Thyroid gland (tissue), 4 donors: ENCODE measurements around the gene HSF2BP.

Source experiments
- CTCF ChIP-seq, 6 experiments: fragments of 200-600 bp in 3 of 6; fragments of 450-650 bp in 3 of 6; sonication (generic) in 3 of 6; IDR thresholded peaks; one replicate each; pipeline ENCODE4 v1.5.1; 2016 to 2019; ENCODE audit warnings: antibody characterized with exemption in 6 of 6, mild to moderate bottlenecking in 2 of 6, inconsistent platforms in 1 of 6, moderate library complexity in 1 of 6
- POLR2A ChIP-seq, 2 donors: fragments of 450-650 bp; IDR thresholded peaks; one replicate each; pipeline ENCODE4 v1.6.1; 2017; ENCODE audit warnings: antibody characterized with exemption in 2 of 2, mild to moderate bottlenecking in 2 of 2, moderate library complexity in 1 of 2

GRCh38 chr21:43631411-43632107 is 27.7 kb downstream of the HSF2BP start:
- TF ChIP-seq POLR2A (IDR thresholded peaks at IDR 0.05) (no peak), CTCF (IDR thresholded peaks at IDR 0.05) (no peak)
